A549 treated with Mapracorat at 1 μM for 4 hours (cell line): ENCODE measurements around the gene PPP1R37. TPM values are rescaled to one million over a fixed set of nuclear protein-coding genes. Genes with fewer than 3 reads are reported as not detected.

Experiments used
- total RNA-seq: library from RNA; stranded (reverse); fragments of 200-300 nt; extraction: Qiagen RNA extraction; gene quantifications from 5 replicates; pipeline ENCODE4 v1.2.3, GENCODE V29; 2022

The PPP1R37 gene
- total RNA-seq: 24.6 to 41.0 TPM (median 38.8 TPM) in 5 replicates

GRCh38 chr19:45092747-45093678 is at the start of gene PPP1R37:
Gene PPP1R37, plus strand, starts transcription at chr19:45093179. Its CDS starts 147 bp downstream, at chr19:45093326.

DNA sequence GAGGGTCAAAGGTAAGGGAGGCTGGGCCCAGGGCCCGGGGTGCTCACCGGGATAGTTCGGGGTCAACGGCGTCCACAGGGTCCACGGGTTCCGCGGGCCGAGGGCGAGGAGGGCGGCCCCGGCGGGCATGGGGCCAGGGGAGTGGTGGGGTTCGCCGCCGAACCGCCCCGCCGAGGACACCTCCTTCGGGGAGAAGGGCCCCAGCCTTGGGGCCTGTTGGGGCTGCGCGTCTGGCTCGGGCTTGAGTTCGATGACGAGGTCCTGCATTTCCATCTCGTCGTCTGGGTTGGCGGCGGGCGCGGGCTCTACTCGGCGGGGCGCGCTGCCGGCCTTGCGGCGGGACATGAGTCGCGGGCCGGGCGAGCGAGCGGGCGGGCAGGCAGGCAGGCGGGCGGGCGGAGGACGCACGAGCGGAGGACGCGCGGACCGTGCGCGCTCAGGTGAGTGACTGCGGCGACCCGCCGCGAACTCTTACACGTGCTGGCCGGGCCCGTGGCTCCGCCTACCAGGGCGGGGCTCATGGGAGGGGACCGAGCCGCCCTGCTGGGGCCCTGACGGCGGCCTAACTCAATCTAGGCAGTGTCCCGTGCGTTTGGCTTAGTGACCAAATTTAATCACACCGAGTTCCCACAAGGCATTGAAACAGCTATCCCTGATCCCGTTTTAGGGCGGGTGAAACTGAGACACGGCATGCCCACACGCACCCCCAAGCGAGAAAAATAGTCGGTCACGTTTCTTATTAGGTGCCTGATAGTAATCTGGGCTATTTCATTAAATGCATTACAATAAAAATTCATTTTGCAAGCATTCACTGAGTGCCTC is 16.7 kb upstream of the PPP1R37 start, which contains the start of gene ZNF296:
Gene ZNF296, minus strand, starts transcription at position 450 of the 822 bp plus-strand sequence. Its CDS starts 105 bp downstream, at position 345.

DNA sequence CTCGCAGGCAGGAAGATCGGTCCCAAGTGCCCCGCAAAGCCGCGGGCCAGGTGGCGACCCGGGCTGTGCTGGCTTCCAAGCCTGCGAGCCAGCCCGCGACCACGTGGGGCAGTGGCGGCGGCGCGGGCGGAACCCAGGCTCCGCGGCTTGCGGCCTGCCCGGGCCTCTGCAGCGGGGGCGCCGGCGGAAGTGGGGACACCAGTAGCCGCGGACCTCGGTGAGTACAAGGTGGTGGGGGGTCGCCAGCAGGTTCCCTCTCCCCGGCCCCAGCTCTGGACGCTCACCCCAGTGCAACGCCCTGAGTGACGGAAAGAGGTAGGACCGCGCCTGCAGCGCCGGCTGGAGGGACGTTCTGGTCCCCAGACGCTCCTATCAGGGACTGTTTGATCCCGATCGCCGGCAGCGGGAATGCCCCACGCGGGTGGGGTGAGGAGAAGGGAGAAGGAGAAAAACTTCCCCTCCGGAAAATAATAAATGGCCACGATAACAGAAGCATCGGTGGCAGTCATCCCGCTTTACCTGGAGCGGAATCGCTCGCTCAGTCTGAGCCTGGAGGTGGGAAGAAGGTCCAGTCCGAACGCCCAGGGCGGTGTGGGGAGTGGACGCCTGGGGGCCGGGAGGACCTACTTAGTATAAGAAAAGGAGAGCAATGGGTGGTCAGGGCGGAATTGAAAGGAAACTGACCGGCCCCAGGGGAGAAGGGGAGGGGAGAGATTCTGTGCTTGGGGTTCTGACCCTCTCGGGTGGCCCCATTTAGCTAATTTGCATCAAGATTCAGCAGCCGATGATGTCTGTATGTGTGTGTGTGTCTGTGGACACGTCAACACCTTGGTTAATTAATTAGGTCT is 13.7 kb upstream of the PPP1R37 start, which contains the start of gene GEMIN7:
Gene GEMIN7, plus strand, starts transcription at position 198 of the 848 bp plus-strand sequence. CDS start 10,855 bp downstream, outside the sequence.

DNA sequence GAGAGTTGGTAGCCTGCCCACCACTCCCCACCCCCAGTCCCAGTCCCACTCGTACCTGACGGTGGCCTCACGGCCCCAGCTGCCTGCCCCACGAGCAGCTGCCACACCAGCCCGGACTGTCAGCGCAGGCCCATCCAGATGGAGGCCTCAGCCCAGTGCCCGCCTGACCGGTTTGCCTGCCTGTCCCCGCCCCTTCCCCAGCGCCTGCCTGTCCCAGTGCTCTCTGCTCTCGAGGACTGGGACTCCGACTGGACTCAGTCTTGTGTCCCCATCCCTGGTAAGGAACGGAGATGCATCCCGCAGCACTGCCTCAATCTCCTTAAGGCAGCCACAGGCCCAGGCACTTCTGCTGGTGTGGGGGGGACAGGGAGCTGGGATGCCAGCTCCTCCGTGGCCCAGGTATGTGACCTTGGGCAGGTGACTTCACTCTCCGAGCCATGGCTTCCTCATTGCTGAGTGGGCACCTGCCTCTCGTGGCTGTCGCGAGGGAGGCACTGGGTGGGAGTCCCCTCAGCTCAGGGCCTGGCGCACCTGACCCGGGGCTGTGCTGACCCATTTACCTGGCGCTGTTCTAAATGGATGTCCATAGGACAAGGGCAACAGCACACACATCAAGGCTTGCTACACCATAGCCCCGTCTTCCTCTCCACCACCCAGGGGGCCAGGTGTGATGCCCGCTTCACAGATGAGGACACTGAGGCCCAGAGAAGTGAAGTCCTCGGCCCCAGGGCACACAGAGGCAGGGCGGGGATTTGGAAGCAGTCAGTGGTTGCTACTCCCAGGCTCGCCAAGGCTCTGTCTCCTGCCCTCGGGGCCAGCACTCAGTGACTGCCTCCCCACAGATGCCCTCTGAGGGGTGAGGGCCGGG is 68.1 kb downstream of the PPP1R37 start, which contains the start of gene NKPD1:
Gene NKPD1, minus strand, starts transcription at position 113 of the 868 bp plus-strand sequence. CDS start 832 bp downstream, outside the sequence.

GRCh38 chr19:45177817-45178261 is 84.9 kb downstream of the PPP1R37 start, which contains the start of gene TRAPPC6A:
Gene TRAPPC6A, minus strand, starts transcription at chr19:45178237. Its CDS starts 19 bp downstream, at chr19:45178218.

GRCh38 chr19:45178262-45179071 is 85.5 kb downstream of the PPP1R37 start, which contains the start of gene BLOC1S3:
Gene BLOC1S3, plus strand, starts transcription at chr19:45178784. Its CDS starts 513 bp downstream, at chr19:45179297.

Other genes starting within 250 kb of the PPP1R37 start
- gene NECTIN2, start 246.9 kb upstream of the PPP1R37 start, total RNA-seq: 69.8 to 82.6 TPM (median 77.9 TPM) in 5 replicates
- gene TOMM40, start 201.9 kb upstream of the PPP1R37 start, total RNA-seq: 188 to 263 TPM (median 237 TPM) in 5 replicates
- gene APOE, start 187.4 kb upstream of the PPP1R37 start, total RNA-seq: 10.9 to 22.2 TPM (median 15.7 TPM) in 5 replicates
- gene APOC1, start 178.6 kb upstream of the PPP1R37 start, total RNA-seq: 98.6 to 128 TPM (median 113 TPM) in 5 replicates
- not detected in 5 replicates for gene APOC4, start 150.9 kb upstream of the PPP1R37 start, total RNA-seq
- gene APOC2, start 147.1 kb upstream of the PPP1R37 start, total RNA-seq: not detected in 5 replicates
- 136 to 197 TPM (median 165 TPM) in 5 replicates for gene CLPTM1, start 137.8 kb upstream of the PPP1R37 start, total RNA-seq
- 23.9 to 46.8 TPM (median 41.0 TPM) in 5 replicates for gene RELB, start 91.7 kb upstream of the PPP1R37 start, total RNA-seq
- 52.7 to 80.7 TPM (median 66.8 TPM) in 5 replicates for gene CLASRP, start 54.1 kb upstream of the PPP1R37 start, total RNA-seq
- gene ZNF296, start 16.7 kb upstream of the PPP1R37 start, total RNA-seq: 9.3 to 15.7 TPM (median 13.8 TPM) in 5 replicates
- 87.1 to 92.1 TPM (median 90.7 TPM) in 5 replicates for gene GEMIN7, start 13.9 kb upstream of the PPP1R37 start, total RNA-seq
- gene NKPD1, start 67.8 kb downstream of the PPP1R37 start, total RNA-seq: 0.33 to 0.73 TPM (median 0.57 TPM) in 5 replicates
- 35.3 to 49.4 TPM (median 42.2 TPM) in 5 replicates for gene TRAPPC6A, start 85.1 kb downstream of the PPP1R37 start, total RNA-seq
- 20.2 to 27.5 TPM (median 25.3 TPM) in 5 replicates for gene BLOC1S3, start 85.6 kb downstream of the PPP1R37 start, total RNA-seq
- 1.5 to 1.8 TPM (median 1.6 TPM) in 5 replicates for gene EXOC3L2, start 152.2 kb downstream of the PPP1R37 start, total RNA-seq
- gene MARK4, start 158.1 kb downstream of the PPP1R37 start, total RNA-seq: 5.9 to 10.0 TPM (median 8.0 TPM) in 5 replicates
- gene CKM, start 229.7 kb downstream of the PPP1R37 start, total RNA-seq: not detected in 5 replicates
- gene KLC3, start 247.6 kb downstream of the PPP1R37 start, total RNA-seq: 0.91 to 1.4 TPM (median 1.1 TPM) in 5 replicates